NCI-H774 (cell line): ENCODE measurements around the gene E2F1.

Experiments
- DNase-seq: peaks from one replicate; lab custom pipeline; 2025; lab: John Stamatoyannopoulos, UW

E2F1 gene, protein sequence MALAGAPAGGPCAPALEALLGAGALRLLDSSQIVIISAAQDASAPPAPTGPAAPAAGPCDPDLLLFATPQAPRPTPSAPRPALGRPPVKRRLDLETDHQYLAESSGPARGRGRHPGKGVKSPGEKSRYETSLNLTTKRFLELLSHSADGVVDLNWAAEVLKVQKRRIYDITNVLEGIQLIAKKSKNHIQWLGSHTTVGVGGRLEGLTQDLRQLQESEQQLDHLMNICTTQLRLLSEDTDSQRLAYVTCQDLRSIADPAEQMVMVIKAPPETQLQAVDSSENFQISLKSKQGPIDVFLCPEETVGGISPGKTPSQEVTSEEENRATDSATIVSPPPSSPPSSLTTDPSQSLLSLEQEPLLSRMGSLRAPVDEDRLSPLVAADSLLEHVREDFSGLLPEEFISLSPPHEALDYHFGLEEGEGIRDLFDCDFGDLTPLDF

DNA sequence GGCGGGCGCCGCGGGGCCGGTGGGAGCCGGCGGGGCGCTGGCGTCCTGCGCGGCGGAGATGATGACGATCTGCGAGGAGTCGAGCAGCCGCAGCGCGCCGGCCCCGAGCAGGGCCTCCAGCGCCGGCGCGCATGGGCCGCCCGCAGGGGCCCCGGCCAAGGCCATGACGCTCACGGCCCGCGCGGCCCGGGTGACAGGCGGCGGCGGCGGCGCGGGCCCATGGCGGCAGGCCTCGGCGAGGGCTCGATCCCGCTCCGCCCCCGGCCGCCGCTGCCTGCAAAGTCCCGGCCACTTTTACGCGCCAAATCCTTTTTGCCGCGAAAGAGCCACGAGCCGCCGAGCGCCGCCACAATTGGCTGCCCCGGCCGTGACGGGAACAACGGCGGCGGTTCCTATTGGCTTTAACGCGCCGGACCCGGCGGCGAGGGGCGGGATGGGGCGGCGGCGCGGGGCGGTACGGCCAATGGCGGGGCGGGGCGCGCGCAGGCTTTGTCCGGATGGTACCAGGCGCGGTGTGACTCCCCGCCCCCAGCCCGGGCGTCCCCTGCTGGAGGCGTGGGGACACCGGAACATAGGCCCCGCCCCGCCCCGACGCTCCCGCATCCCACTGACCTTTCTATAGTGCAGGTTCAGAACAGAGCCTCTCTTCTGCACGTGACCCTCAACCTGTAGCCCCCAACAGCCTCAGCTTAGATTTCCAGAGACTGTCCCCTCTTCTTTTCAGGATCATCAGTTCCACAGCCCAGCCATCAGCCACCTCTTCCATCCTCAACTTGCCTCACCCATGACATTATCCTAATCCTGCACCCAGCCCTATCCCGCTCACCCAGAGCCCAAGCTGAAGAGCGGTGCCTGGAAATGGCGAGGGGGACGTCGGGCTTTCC lies at the start of gene E2F1:
Gene E2F1, minus strand, starts transcription at position 286 of the 884 bp plus-strand sequence. Its CDS starts 121 bp downstream, at position 165.
- peak; percentile 95 for DNase-seq

- DNase-seq = no peak
Observed at GRCh38 chr20:33733654-33734576, 47.7 kb upstream of the E2F1 start.

DNA sequence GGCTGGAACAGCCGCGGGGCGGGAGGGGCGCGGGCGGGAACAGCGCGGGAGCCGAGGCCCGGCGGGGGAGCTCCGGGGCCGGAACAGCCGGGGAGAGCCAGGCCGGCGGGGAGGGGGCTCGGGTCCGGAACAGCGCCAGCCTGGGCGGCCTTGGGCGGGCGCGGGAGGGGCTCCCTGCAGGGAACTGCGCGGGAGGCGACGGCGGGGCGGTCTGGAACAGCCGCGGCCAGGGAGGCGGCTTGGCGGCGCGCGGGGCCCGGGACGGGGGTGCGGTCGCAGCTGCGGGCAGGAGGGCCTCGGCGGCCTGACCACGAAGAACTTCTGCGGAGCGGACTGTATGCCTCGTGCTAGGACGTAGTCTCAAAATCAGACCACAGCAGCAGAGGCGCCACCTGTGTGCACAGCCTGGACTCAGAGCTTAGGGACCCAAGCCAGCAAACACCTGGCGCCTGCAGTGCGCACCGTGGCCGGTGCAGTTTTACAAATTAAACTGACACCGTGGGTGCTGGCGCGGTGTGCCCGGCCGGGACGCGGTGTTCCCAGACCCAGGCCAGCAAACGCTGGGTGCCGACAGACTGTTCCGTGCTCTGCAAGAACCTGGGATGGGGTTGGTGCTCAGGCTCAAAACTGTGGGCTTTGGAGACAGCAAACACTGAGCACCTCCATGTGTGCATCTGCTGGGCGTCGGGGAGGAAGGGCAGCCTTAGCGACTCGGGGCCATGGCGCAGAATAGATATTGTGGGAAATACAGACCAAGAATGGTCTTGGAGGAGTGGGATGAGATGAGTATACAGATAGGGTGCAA lies 46.2 kb upstream of the E2F1 start:
- peak; percentile 96 for DNase-seq

- peak; percentile 96 for DNase-seq
Observed at GRCh38 chr20:33731693-33732165, 45.5 kb upstream of the E2F1 start, which contains the start of gene ZNF341. ZNF341 (plus strand) TSS chr20:33731996; CDS start chr20:33732022, 26 bp downstream.

DNA sequence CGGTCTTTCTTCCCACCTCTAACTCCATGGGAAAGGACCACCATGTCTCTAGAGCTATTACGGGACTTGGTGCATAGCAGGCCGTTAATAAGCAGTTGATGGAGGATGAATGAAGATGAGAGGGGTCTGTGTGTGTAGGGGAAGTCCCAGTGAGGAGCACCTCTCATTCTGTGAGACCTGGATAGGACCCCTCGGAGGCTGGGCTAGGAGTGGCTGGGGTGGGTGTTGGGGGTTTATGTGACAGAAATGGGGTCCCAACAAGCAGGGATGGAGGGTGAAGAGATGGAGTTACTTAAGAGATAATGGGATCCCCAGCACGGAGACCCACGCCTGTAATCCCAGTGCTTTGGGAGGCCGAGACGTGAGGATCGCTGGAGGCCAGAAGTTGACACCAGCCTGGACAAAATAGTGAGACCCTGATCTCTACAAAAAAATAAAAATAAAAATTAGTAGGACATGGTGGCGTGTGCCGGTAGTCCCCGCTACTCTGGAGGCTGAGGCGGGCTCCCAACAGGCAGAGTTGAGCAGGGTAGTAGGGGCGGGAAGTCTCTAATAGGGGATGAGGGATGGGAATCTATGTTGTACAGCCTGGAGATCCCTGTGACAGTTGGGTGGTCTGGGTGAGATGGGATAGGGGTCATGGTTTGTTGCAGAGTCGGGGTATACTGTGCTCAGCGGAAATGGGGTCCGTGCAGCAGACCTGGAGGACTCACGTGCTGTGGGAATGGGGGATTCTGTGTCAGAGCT lies 44.9 kb upstream of the E2F1 start:
- DNase-seq = no peak

DNA sequence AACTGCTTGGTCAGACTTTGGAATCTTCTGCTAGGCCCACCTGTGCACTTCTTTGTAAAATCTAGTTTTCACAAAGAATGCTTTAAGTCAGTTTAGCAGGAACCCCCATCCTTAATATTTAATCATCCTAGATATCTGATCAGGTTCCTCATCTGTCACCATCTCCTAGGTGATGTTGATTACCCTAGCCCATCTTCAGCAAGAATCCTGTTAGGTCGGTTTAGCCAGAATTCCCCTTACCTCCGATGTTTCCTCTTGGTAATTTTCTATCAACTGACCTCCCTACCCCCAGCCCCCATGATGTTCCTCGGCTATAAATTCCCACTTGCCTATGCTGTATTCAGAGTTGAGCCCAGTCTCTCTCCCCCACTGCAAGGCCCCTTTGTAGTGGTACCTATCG lies 42.9 kb upstream of the E2F1 start:
- no peak for DNase-seq

DNA sequence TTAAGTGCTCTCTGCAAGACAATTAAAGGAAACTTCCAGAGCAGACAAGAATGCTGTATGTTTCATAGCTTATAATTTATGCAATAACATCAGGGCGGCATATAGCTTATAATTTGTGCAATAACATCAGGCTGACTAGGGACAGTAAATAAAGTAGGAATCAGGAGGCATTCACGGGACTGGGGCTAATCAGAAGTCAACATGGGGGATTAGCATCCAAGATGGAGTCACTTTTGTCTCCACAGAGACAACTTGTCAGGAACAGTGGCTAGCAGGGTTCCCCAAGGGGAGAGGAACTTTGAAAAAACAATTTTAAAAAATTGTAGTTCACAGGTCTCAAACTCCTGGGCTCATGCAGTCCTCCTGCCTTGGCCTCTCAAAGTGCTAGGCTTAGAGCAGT lies 42.3 kb upstream of the E2F1 start:
- no peak for DNase-seq

DNA sequence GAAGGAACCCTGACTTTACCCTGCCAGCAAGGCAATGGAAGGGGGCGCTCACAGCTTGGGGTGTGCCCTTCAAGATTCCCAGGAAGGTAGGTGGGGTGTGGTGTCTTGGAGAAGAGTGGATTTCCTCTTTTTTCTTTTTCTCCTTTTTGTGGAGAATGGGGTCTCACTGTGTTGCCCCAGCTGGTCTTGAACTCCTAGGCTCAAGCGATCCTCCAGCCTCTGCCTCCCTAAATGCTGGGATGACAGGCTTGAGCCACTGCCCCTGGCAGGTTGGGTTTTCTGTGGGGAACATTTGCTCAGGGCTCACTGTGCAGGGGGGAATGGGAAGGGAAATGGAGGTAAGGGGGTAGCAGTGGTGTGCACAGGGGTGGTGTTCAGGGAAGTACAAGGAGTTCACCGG lies 41.6 kb upstream of the E2F1 start:
- DNase-seq = no peak

- no peak for DNase-seq
Observed at GRCh38 chr20:33727115-33727479, 40.9 kb upstream of the E2F1 start.

DNA sequence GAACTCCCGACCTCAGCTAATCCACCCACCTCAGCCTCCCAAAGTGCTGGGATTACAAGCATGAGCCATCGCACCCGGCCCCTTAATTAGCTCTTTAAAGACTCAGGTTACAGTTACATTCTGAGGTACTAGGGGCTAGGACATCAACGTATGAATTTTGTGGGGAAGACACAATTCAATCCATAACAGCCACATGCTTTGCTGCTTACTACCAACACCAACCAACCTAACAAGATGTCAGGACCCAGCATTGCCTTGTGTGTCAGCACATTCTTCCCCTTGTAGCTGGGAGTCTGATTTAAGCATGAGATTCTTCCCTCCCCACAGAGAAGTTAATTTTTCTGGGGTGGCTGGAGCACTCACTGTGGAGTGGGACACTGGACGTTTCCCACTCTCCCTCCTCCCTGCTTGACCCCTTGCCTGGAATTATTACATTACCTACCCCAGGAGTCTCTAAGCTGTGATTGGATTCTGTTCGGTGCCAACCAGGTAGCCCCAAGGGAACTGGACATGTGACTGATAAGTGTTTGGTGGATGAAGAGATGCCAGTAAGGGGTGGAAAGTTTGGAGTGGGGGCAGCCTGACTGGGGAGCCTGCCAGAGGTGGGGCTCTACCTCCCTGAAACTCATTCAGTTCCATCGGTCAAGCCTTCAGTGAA lies 39.6 kb upstream of the E2F1 start:
- DNase-seq = no peak

- no peak for DNase-seq
Observed at GRCh38 chr20:33724439-33725094, 38.4 kb upstream of the E2F1 start.

DNA sequence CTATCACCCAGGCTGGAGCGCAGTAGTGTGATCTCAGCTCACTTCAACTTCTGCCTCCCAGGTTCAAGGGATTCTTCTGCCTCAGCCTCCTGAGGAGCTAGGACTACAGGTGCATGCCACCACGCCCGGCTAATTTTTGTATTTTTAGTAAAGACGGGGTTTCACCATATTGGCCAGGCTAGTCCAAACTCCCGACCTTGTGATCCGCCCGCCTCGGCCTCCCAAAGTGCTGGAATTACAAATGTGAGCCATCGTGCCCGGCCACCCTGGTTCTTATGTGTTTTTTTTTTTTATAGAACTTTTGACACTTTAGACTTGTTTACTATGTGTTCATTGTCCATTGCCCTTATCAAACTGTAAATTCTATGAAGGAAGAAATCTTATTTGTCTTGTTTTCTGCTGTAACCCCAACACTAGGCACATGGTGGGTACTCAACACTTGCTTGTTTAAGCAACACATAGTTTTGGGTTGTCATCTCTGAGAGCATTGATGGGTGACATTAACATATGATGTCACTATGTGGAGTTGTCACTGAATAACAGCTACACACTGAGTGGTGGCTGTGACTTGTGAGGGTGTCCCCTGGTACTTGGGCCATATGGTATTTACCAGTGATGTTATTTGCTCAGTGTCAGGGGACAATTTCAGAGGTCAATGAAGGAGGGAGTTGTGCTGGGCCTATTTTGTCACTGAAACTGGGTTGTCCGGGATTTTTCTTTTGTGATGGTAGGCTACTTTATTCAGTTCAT lies 35.4 kb upstream of the E2F1 start:
- DNase-seq = no peak

GRCh38 chr20:33719989-33720709 lies 34.0 kb upstream of the E2F1 start, which contains the start of gene PXMP4:
PXMP4 (minus strand) TSS chr20:33720310; CDS start chr20:33720207, 103 bp downstream.
- peak; percentile 98 for DNase-seq

DNA sequence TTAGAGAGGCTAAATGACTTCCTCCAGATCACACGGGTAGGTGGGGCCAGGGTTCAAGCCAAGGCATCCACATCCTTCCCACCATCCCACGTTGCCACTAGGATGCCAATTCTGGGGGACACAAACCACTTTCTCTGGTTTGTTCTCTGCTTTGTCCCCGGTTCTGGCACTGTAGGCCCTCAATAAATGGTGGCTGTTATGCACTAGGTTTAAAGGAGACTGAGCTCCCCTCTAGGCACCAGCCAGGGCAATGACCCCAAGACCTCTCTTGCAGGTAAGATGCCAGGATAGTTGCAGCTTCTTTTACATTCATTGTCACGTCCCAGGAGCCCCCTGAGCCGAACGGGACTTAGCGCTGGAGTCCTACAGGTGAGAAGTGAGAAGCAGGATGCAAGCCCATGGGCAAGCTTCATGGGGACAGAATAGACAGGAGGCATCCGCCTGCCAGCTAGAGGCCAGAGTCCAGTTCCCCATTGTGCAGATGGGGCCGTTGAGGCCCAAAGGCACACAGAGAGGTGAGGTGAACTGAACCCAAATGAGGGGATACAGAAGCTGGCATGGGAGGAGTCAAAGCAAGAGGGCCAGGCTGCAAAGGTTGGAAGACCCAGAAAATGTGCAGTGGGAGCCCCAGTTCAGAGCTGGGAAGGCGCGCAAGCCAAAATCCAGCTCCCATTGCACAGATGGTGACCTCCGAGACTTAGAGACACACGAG lies 33.2 kb upstream of the E2F1 start:
- no peak for DNase-seq

DNA sequence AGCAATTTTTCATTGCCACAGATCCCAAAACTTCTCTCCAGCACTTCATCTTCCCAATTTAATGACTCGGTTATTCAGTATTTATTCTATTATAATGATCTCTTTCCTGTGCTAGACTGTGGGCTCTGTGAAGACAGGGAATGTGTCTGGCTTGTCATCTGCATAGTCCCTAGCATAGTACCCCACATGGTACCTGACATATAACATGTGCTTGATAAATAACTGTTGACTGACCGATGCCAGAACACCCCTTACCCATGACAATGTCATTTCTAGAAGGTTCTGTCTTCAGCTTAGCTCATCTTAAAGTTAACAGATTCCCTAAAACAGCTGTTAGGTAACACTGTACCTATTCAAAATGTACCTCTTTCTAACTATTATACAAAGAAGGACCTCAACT lies 30.3 kb upstream of the E2F1 start:
- no peak for DNase-seq

GRCh38 chr20:33713865-33714367 lies 27.7 kb upstream of the E2F1 start:
- DNase-seq = no peak

DNA sequence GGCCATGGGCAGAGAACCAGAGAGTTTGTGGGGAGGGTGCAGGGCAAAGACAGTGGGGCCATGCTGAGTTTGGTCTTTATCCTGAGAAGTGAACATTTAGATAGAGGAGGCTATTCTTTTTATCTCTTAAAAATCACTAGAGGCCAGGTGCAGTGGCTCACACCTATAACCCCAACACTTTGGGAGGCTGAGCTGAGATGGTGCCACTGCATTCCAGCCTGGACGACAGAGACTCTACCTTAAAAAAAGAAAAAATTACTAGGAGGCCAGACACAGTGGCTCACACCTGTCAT lies 25.2 kb upstream of the E2F1 start:
- DNase-seq = no peak
